ENCODE results near the gene CAMK4.

GRCh38 chr5:111432883-111433536, 208.8 kb downstream of the CAMK4 start:
- no peak for TF ChIP-seq CTCF (IDR thresholded peaks at IDR 0.05)
- TF ChIP-seq POLR2A (IDR thresholded peaks at IDR 0.05): no peak
- no peak for TF ChIP-seq EP300 (IDR thresholded peaks at IDR 0.05)
